Left renal pelvis (tissue), 4 donors: Measurements from ENCODE around the gene HOXD12. TPM values are rescaled to one million over a fixed set of nuclear protein-coding genes. Genes with fewer than 3 reads are reported as not detected.

Source experiments
- DNase-seq, 4 donors: peaks; one replicate each; pipeline ENCODE4 v3.0.0-alpha.2; 2013; ENCODE audit warnings: low read depth in 4 of 4, low spot score in 3 of 4
- polyA plus RNA-seq, 4 donors: library from polyadenylated mRNA; unstranded; fragments of 120-200 nt; gene quantifications; one replicate each; pipeline ENCODE4 v1.2.1, GENCODE V29; 2013; ENCODE audit not compliant: insufficient read length in 4 of 4

Gene HOXD12
- polyA plus RNA-seq, 4 donors: 0.33 to 0.86 (median 0.51) TPM

- DNase-seq: no peak
Measured at GRCh38 chr2:176128982-176129796, 29.6 kb downstream of the HOXD12 start, which contains the start of gene HOXD8. TSS of gene HOXD8 (plus strand) at chr2:176129705. CDS start at chr2:176130367, 662 bp downstream.

- no peak for DNase-seq
Measured at GRCh38 chr2:176129813-176130146, 30.2 kb downstream of the HOXD12 start.

- no peak for DNase-seq
Measured at GRCh38 chr2:176130147-176130956, 30.8 kb downstream of the HOXD12 start.

- no peak for DNase-seq
Measured at GRCh38 chr2:176130957-176131847, 31.6 kb downstream of the HOXD12 start.

GRCh38 chr2:176131848-176132158, 32.2 kb downstream of the HOXD12 start:
- no peak for DNase-seq

GRCh38 chr2:176132205-176133171, 32.9 kb downstream of the HOXD12 start:
- no peak for DNase-seq

GRCh38 chr2:176133389-176133788, 33.8 kb downstream of the HOXD12 start:
- DNase-seq: no peak

GRCh38 chr2:176134035-176134434, 34.4 kb downstream of the HOXD12 start:
- no peak for DNase-seq

GRCh38 chr2:176135035-176135440, 35.4 kb downstream of the HOXD12 start:
- DNase-seq: no peak

GRCh38 chr2:176136374-176137251, 37.0 kb downstream of the HOXD12 start:
- DNase-seq: no peak

- no peak for DNase-seq
Measured at GRCh38 chr2:176137252-176137580, 37.6 kb downstream of the HOXD12 start.

- DNase-seq: no peak
Measured at GRCh38 chr2:176137906-176138305, 38.3 kb downstream of the HOXD12 start.

- DNase-seq: no peak
Measured at GRCh38 chr2:176138526-176138922, 38.9 kb downstream of the HOXD12 start.

- no peak for DNase-seq
Measured at GRCh38 chr2:176138923-176139660, 39.5 kb downstream of the HOXD12 start.

GRCh38 chr2:176139661-176140512, 40.3 kb downstream of the HOXD12 start:
- no peak for DNase-seq

GRCh38 chr2:176140513-176141317, 41.1 kb downstream of the HOXD12 start:
- no peak for DNase-seq

GRCh38 chr2:176142281-176142680, 42.7 kb downstream of the HOXD12 start:
- DNase-seq: no peak
